Omental fat pad (tissue), 4 donors: ENCODE results near the gene HS6ST1. TPM values are rescaled to one million over a fixed set of nuclear protein-coding genes. Genes with fewer than 3 reads are reported as not detected.
A peak's percentile ranks its signal among the peaks of the same experiment; 100 is the strongest.

Experiments
- ATAC-seq: fragments of 150-250 bp; one replicate; pipeline ENCODE4 v1.9.1; 2016; ENCODE audit warnings: mild to moderate bottlenecking, moderate library complexity; ENCODE audit not compliant: low FRiP score
- DNase-seq: peaks from one replicate; pipeline ENCODE4 v3.0.0-alpha.2; 2019; ENCODE audit warnings: low spot score
- CTCF ChIP-seq, 3 donors: fragments of 450-650 bp; IDR thresholded peaks; one replicate each; pipeline ENCODE4 v1.5.1; 2016 to 2017; ENCODE audit warnings: antibody characterized with exemption in 3 of 3, mild to moderate bottlenecking in 3 of 3, moderate library complexity in 2 of 3
- total RNA-seq, 4 donors: library from RNA; depleted of rRNA; stranded (reverse); fragments of >200 nt; gene quantifications; one replicate each; pipeline ENCODE4 v1.1.0, GENCODE V29; 2016

The HS6ST1 gene
- total RNA-seq, 4 donors from 2014 or later: 17.8 to 28.9 (median 24.3) TPM

- no peak for TF ChIP-seq CTCF (IDR thresholded peaks at IDR 0.05)
- DNase-seq: no peak
- ATAC-seq: peak; percentile 16
Observed at GRCh38 chr2:128236491-128237035, 82.1 kb downstream of the HS6ST1 start.

GRCh38 chr2:128235581-128235980 is 83.1 kb downstream of the HS6ST1 start:
- ATAC-seq: no peak
- no peak for DNase-seq
- TF ChIP-seq CTCF (IDR thresholded peaks at IDR 0.05): no peak

- no peak for ATAC-seq
- no peak for DNase-seq
- no peak for TF ChIP-seq CTCF (IDR thresholded peaks at IDR 0.05)
Observed at GRCh38 chr2:128234613-128235012, 84.1 kb downstream of the HS6ST1 start.

GRCh38 chr2:128233790-128234395 is 84.8 kb downstream of the HS6ST1 start:
- DNase-seq (no peak), ATAC-seq (no peak)
- TF ChIP-seq CTCF (IDR thresholded peaks at IDR 0.05): no peak

GRCh38 chr2:128232965-128233789 is 85.5 kb downstream of the HS6ST1 start:
- TF ChIP-seq CTCF (IDR thresholded peaks at IDR 0.05): peak in 1 of 3 donors; percentile 48
- peak; percentile 67 for DNase-seq
- peak; percentile 92 for ATAC-seq

GRCh38 chr2:128228894-128229293 is 89.8 kb downstream of the HS6ST1 start:
- ATAC-seq (no peak), DNase-seq (no peak)
- TF ChIP-seq CTCF (IDR thresholded peaks at IDR 0.05): no peak
